ENCODE measurements around the gene MFAP3. TPM values are rescaled to one million over a fixed set of nuclear protein-coding genes. Genes with fewer than 3 reads are reported as not detected.

Gene MFAP3
- total and polyA plus RNA-seq, 2 donors (not counting 1 experiment from before 2014, with no cell fraction given), result 4.8 to 27.1 TPM

DNA sequence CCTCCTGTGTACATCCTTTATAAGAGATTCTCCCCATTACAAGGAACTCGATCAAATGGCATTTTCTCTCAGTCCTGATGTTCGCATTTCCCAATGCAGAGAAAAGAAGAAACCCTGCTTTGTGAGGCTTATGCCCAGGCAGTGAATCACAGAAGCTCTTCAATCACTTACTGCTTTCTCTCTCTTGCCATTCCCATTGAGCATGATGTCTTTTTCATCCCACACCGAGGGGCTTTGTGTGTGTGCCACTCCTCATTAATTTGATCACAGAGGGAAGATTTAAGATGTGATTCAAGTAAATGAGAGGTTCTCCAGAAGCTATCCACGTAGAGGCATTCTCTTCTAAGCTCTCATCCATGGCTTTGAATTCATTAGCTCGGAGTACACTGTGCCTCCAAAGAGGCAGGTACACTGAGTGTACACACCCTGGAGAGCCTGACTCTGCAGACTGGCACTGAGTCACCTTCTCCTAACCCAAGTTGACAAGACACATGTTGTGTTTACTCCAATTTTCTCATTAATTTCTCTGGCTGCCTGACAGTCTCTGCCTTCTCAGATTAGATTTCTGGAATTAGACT is 45.4 kb downstream of the MFAP3 start:
- no peak for ATAC-seq (ENCODE audit: low read depth)
- 94% methylated on average over 4 of the region's 5 CpGs for WGBS (ENCODE audit: insufficient coverage)
- CTCF ChIA-PET, result no interaction called here
- Mint-ChIP-seq H3K27me3 (peaks cover 13% of the 10 kb centered on the region), H3K27ac (no peak overlapping the region), H3K4me1 (no peaks in the 10 kb centered on the region), H3K9me3 (ENCODE audit: insufficient read depth) (no peaks in the 10 kb centered on the region), H3K4me3 (no peak overlapping the region)
- no peak overlapping the region for H3K4me3 ChIP-seq (ENCODE audit: control extremely low read depth in 1 of 5, extremely low read depth in 1 of 5, insufficient read depth in 1 of 5, low read depth in 2 of 5, low read length in 4 of 5)
- POLR2A ChIA-PET, result no interaction called here
- no peaks in the 10 kb centered on the region for H4K20me1 ChIP-seq (ENCODE audit: control insufficient read depth, insufficient read depth, low read length, poor library complexity, severe bottlenecking)
- H3K4me1 ChIP-seq (ENCODE audit: control insufficient read depth in 2 of 2, insufficient read depth in 2 of 2, low read length in 2 of 2), result no peaks in the 10 kb centered on the region
- H3K9me3 ChIP-seq (ENCODE audit: control extremely low read depth in 1 of 3, control insufficient read depth in 2 of 3, insufficient read depth in 1 of 3, low read length in 2 of 3), result no peaks in the 10 kb centered on the region
- H3K9ac ChIP-seq (ENCODE audit: low read length), result no peak overlapping the region
- TF ChIP-seq, protein P1, sequence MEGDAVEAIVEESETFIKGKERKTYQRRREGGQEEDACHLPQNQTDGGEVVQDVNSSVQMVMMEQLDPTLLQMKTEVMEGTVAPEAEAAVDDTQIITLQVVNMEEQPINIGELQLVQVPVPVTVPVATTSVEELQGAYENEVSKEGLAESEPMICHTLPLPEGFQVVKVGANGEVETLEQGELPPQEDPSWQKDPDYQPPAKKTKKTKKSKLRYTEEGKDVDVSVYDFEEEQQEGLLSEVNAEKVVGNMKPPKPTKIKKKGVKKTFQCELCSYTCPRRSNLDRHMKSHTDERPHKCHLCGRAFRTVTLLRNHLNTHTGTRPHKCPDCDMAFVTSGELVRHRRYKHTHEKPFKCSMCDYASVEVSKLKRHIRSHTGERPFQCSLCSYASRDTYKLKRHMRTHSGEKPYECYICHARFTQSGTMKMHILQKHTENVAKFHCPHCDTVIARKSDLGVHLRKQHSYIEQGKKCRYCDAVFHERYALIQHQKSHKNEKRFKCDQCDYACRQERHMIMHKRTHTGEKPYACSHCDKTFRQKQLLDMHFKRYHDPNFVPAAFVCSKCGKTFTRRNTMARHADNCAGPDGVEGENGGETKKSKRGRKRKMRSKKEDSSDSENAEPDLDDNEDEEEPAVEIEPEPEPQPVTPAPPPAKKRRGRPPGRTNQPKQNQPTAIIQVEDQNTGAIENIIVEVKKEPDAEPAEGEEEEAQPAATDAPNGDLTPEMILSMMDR (IDR thresholded peaks at IDR 0.05), result no peak
- TF ChIP-seq EZH2 (IDR thresholded peaks at IDR 0.05; ENCODE audit: borderline replicate concordance, insufficient read depth, low read depth, low read length, poor library complexity, severe bottlenecking), result no peak
- no peaks in the 10 kb centered on the region for H3K36me3 ChIP-seq (replicated peaks in 1 of 2; ENCODE audit: control extremely low read depth in 1 of 2, control insufficient read depth in 1 of 2, extremely low read depth in 1 of 2, insufficient read depth in 2 of 2, low read length in 1 of 2)
- intact Hi-C loops (cut with micrococcal nuclease), result no loop called here
- peaks cover 0 to 4% (median 2%) of the 10 kb centered on the region in 4 experiments for H3K27me3 ChIP-seq (replicated peaks in 1 of 4; ENCODE audit: control extremely low read depth in 1 of 4, control insufficient read depth in 3 of 4, insufficient read depth in 4 of 4, low read length in 3 of 4)
- H3K27ac ChIP-seq (ENCODE audit: low read length in 2 of 2), result no peak overlapping the region
- no peak overlapping the region for H3K4me2 ChIP-seq (replicated peaks; ENCODE audit: low read depth, low read length, poor library complexity, severe bottlenecking)
- H2AFZ ChIP-seq (ENCODE audit: insufficient read depth, low read depth, low read length, poor library complexity, severe bottlenecking), result no peak overlapping the region
- no peaks in the 10 kb centered on the region for H3K79me2 ChIP-seq (ENCODE audit: control insufficient read depth, insufficient read depth, low read length)
- DNase-seq, result no peak

DNA sequence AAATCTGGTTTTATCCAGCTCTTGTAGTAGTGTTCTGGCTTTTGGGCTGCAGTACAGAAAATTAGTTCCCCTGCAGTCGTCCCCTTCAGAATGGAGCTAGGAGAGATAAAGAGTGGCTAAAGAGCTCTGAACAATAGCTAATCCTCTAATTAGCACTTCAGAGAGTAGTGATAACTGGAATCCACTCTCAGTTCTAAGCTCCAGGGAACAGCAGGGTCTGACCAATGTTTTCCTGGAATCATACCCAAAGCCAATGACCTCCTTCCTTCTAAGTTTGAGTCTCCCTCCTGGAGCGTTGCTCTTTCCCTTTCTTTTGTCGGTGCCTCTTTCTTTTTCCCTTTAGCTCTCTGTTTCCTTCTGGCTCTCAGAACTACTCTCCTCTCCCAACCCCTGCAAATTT is 47.4 kb downstream of the MFAP3 start:
- POLR2A ChIA-PET, result no interaction called here
- intact Hi-C loops (cut with micrococcal nuclease), result no loop called here
- H3K4me1 Mint-ChIP-seq, result no peaks in the 10 kb centered on the region

More for the DNA sequence above, 47.4 kb downstream of the MFAP3 start:
- H3K4me2 ChIP-seq (replicated peaks; ENCODE audit: low read depth, low read length, poor library complexity, severe bottlenecking), result no peak overlapping the region
- no peaks in the 10 kb centered on the region for H3K4me1 ChIP-seq (ENCODE audit: control insufficient read depth in 2 of 2, insufficient read depth in 2 of 2, low read length in 2 of 2)
- Mint-ChIP-seq H3K27me3 (peaks cover 23% of the 10 kb centered on the region), H3K9me3 (ENCODE audit: insufficient read depth) (no peaks in the 10 kb centered on the region), H3K27ac (no peak overlapping the region), H3K4me3 (no peak overlapping the region)
- no peaks in the 10 kb centered on the region for H3K79me2 ChIP-seq (ENCODE audit: control insufficient read depth, insufficient read depth, low read length)
- CTCF ChIA-PET, result interaction anchor here (2.6 kb wide), 1 partner anchor 14 kb away, joined by 20 read pairs; no protein-coding TSS in a partner anchor
- no peaks in the 10 kb centered on the region for H3K36me3 ChIP-seq (replicated peaks in 1 of 2; ENCODE audit: control extremely low read depth in 1 of 2, control insufficient read depth in 1 of 2, extremely low read depth in 1 of 2, insufficient read depth in 2 of 2, low read length in 1 of 2)
- ATAC-seq (ENCODE audit: low read depth), result no peak
- no peak overlapping the region for H3K27ac ChIP-seq (ENCODE audit: low read length in 2 of 2)
- H3K27me3 ChIP-seq (replicated peaks in 1 of 4; ENCODE audit: control extremely low read depth in 1 of 4, control insufficient read depth in 3 of 4, insufficient read depth in 4 of 4, low read length in 3 of 4), result peaks cover 0 to 8% (median 4%) of the 10 kb centered on the region in 4 experiments
- H2AFZ ChIP-seq (ENCODE audit: insufficient read depth, low read depth, low read length, poor library complexity, severe bottlenecking), result no peak overlapping the region
- no peak for DNase-seq
- no peak for TF ChIP-seq EZH2 (IDR thresholded peaks at IDR 0.05; ENCODE audit: borderline replicate concordance, insufficient read depth, low read depth, low read length, poor library complexity, severe bottlenecking)
- TF ChIP-seq, protein P1 (IDR thresholded peaks at IDR 0.05), result no peak
- H3K9ac ChIP-seq (ENCODE audit: low read length), result no peak overlapping the region
- WGBS (ENCODE audit: insufficient coverage), result 75% methylated on average over 1 of the region's 3 CpGs
- H4K20me1 ChIP-seq (ENCODE audit: control insufficient read depth, insufficient read depth, low read length, poor library complexity, severe bottlenecking), result no peaks in the 10 kb centered on the region
- H3K4me3 ChIP-seq (ENCODE audit: control extremely low read depth in 1 of 5, extremely low read depth in 1 of 5, insufficient read depth in 1 of 5, low read depth in 2 of 5, low read length in 4 of 5), result no peak overlapping the region
- H3K9me3 ChIP-seq (ENCODE audit: control extremely low read depth in 1 of 3, control insufficient read depth in 2 of 3, insufficient read depth in 1 of 3, low read length in 2 of 3), result no peaks in the 10 kb centered on the region
